GM12865 (cell line): Measurements from ENCODE around the gene SMIM15.

ENCODE experiments used
- DNase-seq: peaks from one replicate; pipeline ENCODE4 v3.0.0; 2010; ENCODE audit warnings: low read depth
- H3K4me3 ChIP-seq: 2 replicates; pipeline ENCODE4 v1.5.1; 2011; ENCODE audit warnings: mild to moderate bottlenecking, low read depth, low read length, control low read depth
- CTCF ChIP-seq: IDR thresholded peaks from 2 replicates; pipeline ENCODE4 v1.5.1; 2011; ENCODE audit warnings: low read length, control low read depth, low read depth, inconsistent platforms; ENCODE audit not compliant: insufficient read depth; ENCODE audit errors: missing control alignments

SMIM15 gene

GRCh38 chr5:61160497-61160896, 1.8 kb downstream of the SMIM15 start:
- TF ChIP-seq CTCF: no peak
- no peak for DNase-seq
- H3K4me3 ChIP-seq: no peak overlapping the region

DNA sequence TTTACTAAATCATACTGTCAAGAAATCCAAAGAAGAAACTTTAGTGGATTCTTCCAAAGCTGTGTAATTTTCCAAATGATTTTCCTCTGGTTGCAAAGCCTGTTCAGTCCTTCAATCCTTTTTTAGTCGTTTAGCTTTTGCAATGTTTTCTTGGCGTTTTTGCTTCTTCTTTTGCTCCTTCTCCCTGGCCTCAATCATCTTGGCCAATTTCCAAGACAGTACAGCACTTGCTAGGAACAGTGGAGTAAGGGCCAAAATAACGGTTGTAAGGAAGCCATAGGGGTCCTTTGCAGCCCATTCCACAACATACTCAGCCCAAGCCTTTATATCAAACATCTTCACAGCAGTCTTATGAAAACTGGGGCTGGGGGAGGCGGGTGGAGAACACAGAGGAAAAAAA, 2.4 kb downstream of the SMIM15 start:
- DNase-seq: no peak
- TF ChIP-seq CTCF: no peak
- no peak overlapping the region for H3K4me3 ChIP-seq

- no peak overlapping the region for H3K4me3 ChIP-seq
- TF ChIP-seq CTCF: no peak
- no peak for DNase-seq
These were observed 3.2 kb downstream of the SMIM15 start for GRCh38 chr5:61159070-61159469.

DNA sequence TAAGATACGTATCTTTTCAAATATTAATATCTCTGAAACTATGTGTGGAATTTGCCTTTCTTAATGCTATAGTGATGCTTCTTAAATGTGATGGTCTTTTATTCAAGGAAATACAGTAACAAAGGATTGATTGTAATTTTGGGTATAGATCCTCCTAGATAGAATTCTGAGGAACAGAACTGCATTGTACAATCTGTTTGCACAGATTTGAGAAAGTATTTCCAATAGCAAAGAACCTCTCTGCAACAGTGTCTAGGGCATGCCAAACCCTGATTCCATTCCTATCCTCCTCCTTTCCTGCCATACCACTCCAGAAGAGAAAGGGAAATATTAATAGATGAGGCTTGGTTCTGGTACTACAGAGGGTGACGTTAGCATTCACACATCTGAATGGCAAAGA, 10.4 kb downstream of the SMIM15 start:
- DNase-seq: no peak
- no peak overlapping the region for H3K4me3 ChIP-seq
- no peak for TF ChIP-seq CTCF

- TF ChIP-seq CTCF: no peak
- no peak for DNase-seq
- no peak overlapping the region for H3K4me3 ChIP-seq
These were observed 13.8 kb downstream of the SMIM15 start for GRCh38 chr5:61148515-61148914.

- no peak for TF ChIP-seq CTCF
- DNase-seq: no peak
- no peak overlapping the region for H3K4me3 ChIP-seq
These were observed 19.5 kb downstream of the SMIM15 start for GRCh38 chr5:61142811-61143210.

GRCh38 chr5:61142391-61142790, 19.9 kb downstream of the SMIM15 start:
- no peak overlapping the region for H3K4me3 ChIP-seq
- no peak for TF ChIP-seq CTCF
- no peak for DNase-seq
